PC-9 (cell line): ENCODE data around the gene HPDL. TPM values are rescaled to one million over a fixed set of nuclear protein-coding genes. Genes with fewer than 3 reads are reported as not detected.

Experiments
- BruUV-seq: library from RNA; stranded (reverse); fragments of 400-500 nt; replicated peaks from 2 replicates; lab custom pipeline; 2021; lab: Mats Ljungman, UMichigan
- CTCF ChIA-PET: fragments of 300-600 bp; sonication (Branson Sonifier 250); formaldehyde crosslinking; loops from one replicate; lab custom pipeline; 2022; ENCODE audit warnings: antibody characterized with exemption; lab: Charles Lee
- POLR2A ChIA-PET: fragments of 300-600 bp; sonication (Branson Sonifier 250); formaldehyde crosslinking; loops from one replicate; lab custom pipeline; 2022; ENCODE audit warnings: antibody characterized with exemption; ENCODE audit not compliant: unreplicated experiment; lab: Charles Lee
- DNase-seq, 2 experiments: peaks; one replicate each; pipeline versions ENCODE4 v3.0.0 to v3.0.0-alpha.2; 2015 to 2022; ENCODE audit warnings: mixed read lengths in 1 of 2
- H2AFZ ChIP-seq: fragments of 200-600 bp; sonication (generic); 2 replicates; pipeline ENCODE4 v1.8.1; 2017; ENCODE audit warnings: antibody characterized with exemption
- H3F3A ChIP-seq: fragments of 200-600 bp; sonication (generic); 2 replicates; pipeline ENCODE4 v1.8.1; 2017; ENCODE audit warnings: antibody characterized with exemption, mild to moderate bottlenecking, low read depth; ENCODE audit not compliant: insufficient read depth
- H3K27ac ChIP-seq: fragments of 200-600 bp; sonication (generic); 2 replicates; pipeline ENCODE4 v1.6.1; 2016; ENCODE audit warnings: mixed run types
- H3K27me3 ChIP-seq: fragments of 200-600 bp; sonication (generic); 2 replicates; pipeline ENCODE4 v1.6.1; 2016; ENCODE audit warnings: low read depth, mixed run types; ENCODE audit not compliant: insufficient read depth
- H3K36me3 ChIP-seq: fragments of 200-600 bp; sonication (generic); 2 replicates; pipeline ENCODE4 v1.6.1; 2016; ENCODE audit warnings: low read depth, mixed run types
- H3K4me1 ChIP-seq: fragments of 200-600 bp; sonication (generic); replicated peaks from 2 replicates; pipeline ENCODE4 v1.6.1; 2016; ENCODE audit warnings: mixed run types; ENCODE audit not compliant: insufficient read depth
- H3K4me2 ChIP-seq: fragments of 200-600 bp; sonication (generic); 2 replicates; pipeline ENCODE4 v1.6.1; 2017; ENCODE audit warnings: mixed run types
- H3K4me3 ChIP-seq: fragments of 200-600 bp; sonication (generic); 2 replicates; pipeline ENCODE4 v1.6.1; 2016; ENCODE audit warnings: mixed run types
- H3K79me2 ChIP-seq: fragments of 200-600 bp; sonication (generic); 2 replicates; pipeline ENCODE4 v1.6.1; 2017; ENCODE audit warnings: low read depth, mixed run types
- H3K9me2 ChIP-seq: fragments of 200-600 bp; sonication (generic); 2 replicates; pipeline ENCODE4 v1.8.1; 2017; ENCODE audit warnings: mild to moderate bottlenecking; ENCODE audit not compliant: insufficient read depth
- H3K9me3 ChIP-seq: fragments of 200-600 bp; sonication (generic); 2 replicates; pipeline ENCODE4 v1.8.1; 2016; ENCODE audit warnings: low read depth; ENCODE audit not compliant: insufficient read depth
- H4K20me1 ChIP-seq: fragments of 200-600 bp; sonication (generic); 2 replicates; pipeline ENCODE4 v1.8.1; 2017; ENCODE audit not compliant: insufficient read depth
- CTCF ChIP-seq: fragments of 200-600 bp; sonication (generic); conservative IDR thresholded peaks from 2 replicates; pipeline ENCODE4 v1.6.1; 2017; ENCODE audit warnings: mixed run types, antibody characterized with exemption, mild to moderate bottlenecking, moderate library complexity
- EZH2 ChIP-seq: fragments of 200-600 bp; sonication (generic); IDR thresholded peaks from 2 replicates; pipeline ENCODE4 v1.8.0; 2017; ENCODE audit warnings: antibody characterized with exemption, low read depth
- intact Hi-C: fragments of 100-400 bp; cut with micrococcal nuclease; formaldehyde crosslinking; loops from one replicate; pipeline ENCODE4 v1.10.0; 2022; ENCODE audit not compliant: unreplicated experiment
- total RNA-seq: library from RNA; stranded (reverse); gene quantifications from 2 replicates; pipeline ENCODE4 v1.2.3, GENCODE V29; 2021

The HPDL gene
- total RNA-seq, 1 experiment from 2014 or later, result 10.4 TPM

- Histone ChIP-seq H3F3A (no peaks in the 10 kb centered on the region; the same call in 1 of the 2 replicates), H3K4me2 (no peak overlapping the region), H3K4me3 (no peak overlapping the region), H3K9me2 (no peaks in the 10 kb centered on the region), H2AFZ (no peak overlapping the region), H3K4me1 (no peaks in the 10 kb centered on the region), H3K36me3 (no peaks in the 10 kb centered on the region), H3K27me3 (no peaks in the 10 kb centered on the region), H3K9me3 (no peaks in the 10 kb centered on the region), H4K20me1 (no peaks in the 10 kb centered on the region), H3K79me2 (no peaks in the 10 kb centered on the region), H3K27ac (no peak overlapping the region)
- BruUV-seq, result no TSS peak
- DNase-seq, result no peak
- CTCF ChIA-PET, result no interaction called here
- intact Hi-C loops, result no loop called here
- POLR2A ChIA-PET, result no interaction called here
- no peak for TF ChIP-seq CTCF
- no peak for TF ChIP-seq EZH2
These were observed 12.4 kb upstream of the HPDL start for GRCh38 chr1:45314266-45314665.

GRCh38 chr1:45317166-45317565 lies 9.5 kb upstream of the HPDL start:
- H3K9me2 ChIP-seq, result no peaks in the 10 kb centered on the region
- ChIA-PET CTCF (no interaction called here), POLR2A (no interaction called here)
- intact Hi-C loops, result no loop called here
- H3K4me1 ChIP-seq, result no peaks in the 10 kb centered on the region
- BruUV-seq, result no TSS peak
- no peaks in the 10 kb centered on the region for H3K27me3 ChIP-seq
- H3K36me3 ChIP-seq, result no peaks in the 10 kb centered on the region
- H3K27ac ChIP-seq, result no peak overlapping the region
- no peaks in the 10 kb centered on the region for H3K9me3 ChIP-seq
- H3K4me2 ChIP-seq, result no peak overlapping the region
- H3K4me3 ChIP-seq, result no peak overlapping the region
- H2AFZ ChIP-seq, result 0 out of 2 replicates have a peak overlapping the region, but pooled peaks have one; percentile 48
- no peak for DNase-seq
- H3F3A ChIP-seq, result no peaks in the 10 kb centered on the region; the same call in 1 of the 2 replicates
- no peak for TF ChIP-seq CTCF
- no peak for TF ChIP-seq EZH2
- H4K20me1 ChIP-seq, result no peaks in the 10 kb centered on the region
- no peaks in the 10 kb centered on the region for H3K79me2 ChIP-seq

GRCh38 chr1:45319761-45320160 lies 6.9 kb upstream of the HPDL start:
- Histone ChIP-seq H3K9me2 (no peaks in the 10 kb centered on the region), H2AFZ (no peak overlapping the region), H4K20me1 (no peaks in the 10 kb centered on the region), H3F3A (no peaks in the 10 kb centered on the region), H3K27ac (no peak overlapping the region), H3K9me3 (no peaks in the 10 kb centered on the region), H3K27me3 (no peaks in the 10 kb centered on the region), H3K4me3 (no peak overlapping the region), H3K79me2 (no peaks in the 10 kb centered on the region), H3K4me2 (no peak overlapping the region), H3K4me1 (no peaks in the 10 kb centered on the region), H3K36me3 (no peaks in the 10 kb centered on the region)
- DNase-seq, result no peak
- ChIA-PET CTCF (no interaction called here), POLR2A (no interaction called here)
- no TSS peak for BruUV-seq
- intact Hi-C loops, result no loop called here
- TF ChIP-seq CTCF (no peak), EZH2 (no peak)
